ENCODE results near the gene CPLX4.
A peak's percentile ranks its signal among the peaks of the same experiment; 100 is the strongest.

CPLX4 gene, protein sequence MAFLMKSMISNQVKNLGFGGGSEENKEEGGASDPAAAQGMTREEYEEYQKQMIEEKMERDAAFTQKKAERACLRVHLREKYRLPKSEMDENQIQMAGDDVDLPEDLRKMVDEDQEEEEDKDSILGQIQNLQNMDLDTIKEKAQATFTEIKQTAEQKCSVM

GRCh38 chr18:59318460-59319050 is at the start of gene CPLX4:
CPLX4 (minus strand) TSS chr18:59318649; CDS start chr18:59318462, 187 bp downstream.
- DNase-seq: no peak

- no peak for DNase-seq
These were observed 41.9 kb upstream of the CPLX4 start for GRCh38 chr18:59360381-59360780.

DNA sequence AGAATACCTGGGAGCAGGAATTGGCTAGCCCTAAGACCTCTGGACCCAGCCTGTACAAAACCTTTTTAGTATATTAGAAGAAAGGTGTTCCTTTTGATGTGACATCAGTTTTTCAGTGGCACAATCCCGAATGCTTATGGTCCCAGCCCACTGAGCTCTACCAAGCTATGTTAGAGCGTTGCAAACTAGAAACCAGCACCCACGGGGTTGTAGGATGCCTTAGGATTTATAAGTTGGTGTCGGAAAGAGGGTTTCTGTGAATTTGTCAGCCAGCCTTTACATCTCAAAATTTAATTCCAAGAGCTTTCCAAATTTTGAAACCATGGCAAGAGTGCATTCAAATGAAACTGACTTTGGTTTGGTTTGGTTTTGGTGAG is 41.1 kb upstream of the CPLX4 start:
- DNase-seq: no peak

GRCh38 chr18:59358712-59359575 is 40.5 kb upstream of the CPLX4 start, which contains the start of gene LMAN1:
LMAN1 (minus strand) TSS chr18:59359265; CDS start chr18:59359244, 21 bp downstream.
- DNase-seq: peak; percentile 53

DNA sequence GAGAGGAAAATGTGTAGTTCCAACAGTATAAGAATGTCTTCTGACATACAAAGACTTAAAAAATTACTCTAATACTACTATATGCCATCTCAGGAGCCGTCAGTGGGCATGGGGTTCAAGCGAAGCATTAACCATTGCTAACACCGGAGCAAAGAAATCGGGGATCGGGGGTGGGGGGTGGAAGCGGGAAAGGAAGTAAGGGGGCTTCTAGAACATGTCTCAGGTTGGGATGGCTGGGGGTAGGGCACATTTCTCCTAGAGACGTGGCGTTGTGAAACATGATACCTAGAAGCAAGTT is 39.9 kb upstream of the CPLX4 start:
- DNase-seq: no peak

DNA sequence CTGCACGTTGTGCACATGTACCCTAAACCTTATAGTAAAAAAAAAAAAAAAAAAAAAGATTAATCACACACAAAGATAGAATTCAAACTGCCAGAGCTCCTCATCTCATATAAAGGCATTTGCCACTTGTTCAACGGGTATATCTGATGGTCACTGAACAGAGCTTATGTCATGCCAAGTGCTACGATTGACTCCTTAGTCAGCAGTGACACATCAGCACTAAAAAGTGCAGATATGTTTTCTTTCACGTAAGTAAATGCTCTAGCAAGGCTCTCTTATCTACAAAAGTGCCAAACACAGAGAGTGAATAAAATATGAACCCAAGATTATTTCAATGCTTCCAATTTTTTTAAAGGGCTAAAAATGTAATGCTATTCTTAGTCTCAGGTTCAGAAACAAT is 39.5 kb upstream of the CPLX4 start:
- no peak for DNase-seq

DNA sequence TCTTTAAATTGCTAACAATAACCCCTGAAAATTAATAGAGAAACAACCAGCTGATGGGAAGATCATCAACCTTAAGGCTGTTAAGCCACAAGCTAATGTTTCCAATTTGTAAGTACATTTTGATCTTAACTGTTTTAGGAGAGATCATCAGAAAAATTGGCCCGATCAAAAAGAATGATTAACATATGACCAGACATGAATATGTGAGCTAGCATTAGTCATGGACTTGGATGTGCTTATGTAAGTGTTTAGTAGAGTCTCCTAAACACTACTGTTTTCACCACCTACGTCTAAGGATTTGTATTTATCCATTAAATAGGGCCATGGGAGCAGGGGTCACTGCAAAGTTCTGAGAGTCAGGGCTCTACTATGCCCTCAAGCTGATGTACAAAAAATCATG is 36.3 kb upstream of the CPLX4 start:
- no peak for DNase-seq

- no peak for DNase-seq
These were observed 34.7 kb upstream of the CPLX4 start for GRCh38 chr18:59353079-59353680.

DNA sequence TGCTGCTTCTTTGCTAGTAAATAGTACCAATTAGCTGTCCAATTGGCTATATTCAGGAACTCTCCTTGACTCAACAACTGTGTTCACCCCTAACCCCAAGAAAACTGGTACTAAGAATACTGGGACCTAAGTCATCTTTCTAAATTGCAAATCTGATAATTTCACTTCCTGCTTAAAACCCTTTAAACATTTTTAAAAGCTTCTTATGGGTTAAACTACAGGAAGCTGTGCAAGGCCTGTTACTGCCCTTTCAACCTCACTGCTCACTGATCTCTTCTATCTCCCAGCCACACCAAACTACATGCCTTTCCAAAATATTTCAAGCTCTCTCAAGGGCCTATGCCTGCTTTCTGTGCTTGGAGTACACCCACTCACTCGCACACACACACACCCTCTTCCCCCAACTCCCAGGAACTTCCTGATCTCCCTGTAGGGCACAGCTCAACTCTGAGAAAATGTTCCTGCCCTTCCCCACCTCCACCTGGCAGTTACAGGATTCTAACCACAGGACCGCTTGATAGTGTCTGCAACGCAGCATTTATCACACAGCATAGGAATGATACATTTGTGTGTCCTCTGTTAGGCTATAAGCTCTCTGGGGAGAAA is 33.9 kb upstream of the CPLX4 start:
- no peak for DNase-seq

DNA sequence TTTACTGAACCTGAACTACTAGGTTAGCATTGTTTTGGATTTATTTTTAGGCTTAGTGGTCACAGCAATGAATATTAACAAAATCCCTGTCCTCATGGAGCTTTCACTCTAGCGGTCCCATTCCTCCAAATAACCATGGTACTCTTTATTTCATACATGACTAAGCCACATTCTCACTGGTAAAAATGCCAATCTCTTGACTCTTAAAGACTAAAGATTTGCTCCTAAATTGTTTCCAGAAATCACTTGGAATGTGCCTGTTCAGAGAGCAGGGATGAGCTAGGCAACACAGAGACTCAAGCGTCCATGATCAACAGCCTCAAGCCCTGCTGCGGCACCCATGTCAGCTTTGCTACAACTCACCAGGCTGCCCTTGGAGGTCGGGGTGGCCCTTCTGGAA is 27.1 kb upstream of the CPLX4 start:
- no peak for DNase-seq

DNA sequence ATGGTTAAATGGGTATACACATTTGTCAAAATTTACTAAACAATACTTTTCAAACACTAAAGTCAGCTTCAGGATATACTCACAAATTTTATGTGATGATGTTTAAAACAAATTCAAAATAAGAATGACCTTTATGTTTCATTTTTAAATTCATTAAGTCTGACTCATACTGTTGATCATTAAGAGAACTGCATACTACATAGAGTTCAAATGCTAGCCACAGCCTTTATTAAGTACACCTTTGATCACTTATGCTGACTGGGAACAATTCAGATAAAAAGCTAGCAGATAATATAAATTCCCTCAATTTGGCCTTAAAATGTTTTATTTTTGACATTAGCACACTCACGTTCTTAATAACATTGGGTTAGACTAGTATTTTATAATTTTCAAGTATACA is 26.5 kb upstream of the CPLX4 start:
- DNase-seq: no peak

GRCh38 chr18:59343926-59344325 is 25.5 kb upstream of the CPLX4 start:
- DNase-seq: no peak

DNA sequence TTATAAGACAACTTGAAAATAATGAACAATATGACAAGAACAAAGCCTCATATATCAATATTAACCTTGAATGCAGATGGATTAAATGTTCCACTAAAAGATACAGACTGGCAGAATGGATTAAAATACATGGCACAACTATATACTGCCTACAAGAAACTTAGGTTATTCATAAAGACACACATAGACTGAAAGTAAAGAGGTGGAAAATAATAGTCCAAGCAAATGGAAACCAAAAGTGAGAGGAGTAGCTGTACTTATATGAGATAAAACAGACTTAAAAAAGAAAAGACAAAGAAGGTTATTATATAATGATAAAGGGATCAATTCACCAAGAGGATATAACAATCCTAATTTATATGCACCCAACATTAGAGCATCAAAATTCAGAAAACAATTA is 22.4 kb upstream of the CPLX4 start:
- no peak for DNase-seq

DNA sequence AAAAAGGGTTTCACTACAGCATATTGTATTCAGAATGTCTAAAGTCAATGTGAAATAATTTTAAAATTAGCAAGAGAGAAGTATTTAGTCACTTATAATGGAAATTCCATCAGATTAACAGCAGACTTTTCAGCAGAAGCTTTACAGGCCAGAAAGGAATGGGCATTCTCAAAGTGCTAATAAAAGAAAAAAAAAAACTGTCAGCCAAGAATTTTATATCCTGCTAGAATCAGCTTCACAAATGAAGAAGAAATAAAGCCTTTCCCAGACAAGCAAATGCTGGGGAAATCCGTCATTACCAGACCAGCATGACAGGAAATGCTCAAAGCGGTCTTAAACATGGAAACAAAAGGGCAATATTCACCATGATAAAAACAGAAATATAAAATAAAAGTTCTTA is 21.9 kb upstream of the CPLX4 start:
- DNase-seq: no peak

- no peak for DNase-seq
These were observed 14.5 kb upstream of the CPLX4 start for GRCh38 chr18:59332986-59333385.

- DNase-seq: no peak
These were observed 10.2 kb upstream of the CPLX4 start for GRCh38 chr18:59328683-59329082.

- DNase-seq: no peak
These were observed 7.5 kb upstream of the CPLX4 start for GRCh38 chr18:59325965-59326364.

DNA sequence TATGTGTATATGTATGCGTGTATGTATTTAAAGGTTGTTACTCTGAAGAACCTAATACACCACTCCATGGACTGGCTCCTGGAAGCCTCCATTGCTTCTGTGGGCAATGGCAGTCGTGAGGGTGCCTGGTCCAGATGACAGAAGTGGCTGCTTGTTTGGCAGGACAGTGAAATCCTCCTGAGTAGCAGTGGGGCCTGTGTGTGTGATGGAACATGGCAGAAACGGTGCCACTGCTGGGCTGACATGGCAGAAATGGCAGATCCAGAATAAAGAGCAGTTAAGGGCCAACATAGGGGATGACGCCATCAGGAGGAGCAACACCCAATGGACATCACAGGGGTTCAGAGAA is 6.1 kb upstream of the CPLX4 start:
- no peak for DNase-seq

- DNase-seq: no peak
These were observed 5.6 kb upstream of the CPLX4 start for GRCh38 chr18:59323931-59324622.

DNA sequence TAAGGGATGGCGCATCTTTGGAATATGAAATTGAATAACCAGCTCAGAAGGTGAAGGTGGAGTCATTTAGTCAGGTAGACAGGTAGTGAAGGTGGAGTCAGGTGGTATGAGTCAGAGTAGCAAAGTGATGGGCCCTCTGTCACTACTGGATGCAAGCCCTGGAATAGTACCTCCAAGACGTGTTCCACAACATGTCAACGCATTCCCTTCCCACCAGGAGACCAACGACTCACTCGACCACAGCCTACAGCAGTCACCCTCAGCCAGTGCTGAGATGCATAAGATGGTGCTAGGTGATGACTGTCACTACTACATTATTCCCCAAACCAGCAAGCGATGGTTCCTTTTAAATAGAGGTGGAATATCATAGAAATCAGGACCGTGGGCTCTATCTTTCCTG is 6.8 kb downstream of the CPLX4 start:
- DNase-seq: no peak

DNA sequence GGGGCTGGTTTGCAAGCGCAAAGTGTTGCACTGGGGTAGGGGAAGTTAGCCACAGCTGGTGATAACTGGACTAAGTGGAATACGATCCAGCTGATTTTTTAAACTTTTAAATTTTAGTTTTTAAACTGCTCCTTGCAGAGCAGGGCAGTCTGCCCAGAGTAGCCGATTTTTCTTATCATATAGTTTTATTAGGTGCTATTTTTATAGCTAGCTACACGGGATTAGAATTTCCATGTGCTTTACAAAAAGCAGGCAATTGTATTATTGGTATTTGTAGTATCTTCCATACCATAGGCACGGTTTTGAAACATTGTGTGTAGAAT is 9.6 kb downstream of the CPLX4 start:
- no peak for DNase-seq

GRCh38 chr18:59308248-59308937 is 10.1 kb downstream of the CPLX4 start:
- DNase-seq: peak; percentile 30

GRCh38 chr18:59306640-59307039 is 11.8 kb downstream of the CPLX4 start:
- DNase-seq: no peak
